ENCODE results near the gene LBHD1. TPM values are rescaled to one million over a fixed set of nuclear protein-coding genes. Genes with fewer than 3 reads are reported as not detected.

LBHD1 gene
- total and polyA plus RNA-seq, 2 donors (not counting 3 experiments of a cell fraction or from before 2014, with no cell fraction given): 3.8 to 7.5 TPM

- CTCF ChIA-PET: interaction anchor here (1.1 to 1.4 kb wide), 2 partner anchors 28 to 43 kb away, joined by 3 to 6 read pairs; partner anchors contain the start of genes C11orf98 and CSKMT
- H3K4me1 ChIP-seq (ENCODE audit: control insufficient read depth, extremely low read depth, insufficient read depth, low read length): peaks cover 25% of the 10 kb centered on the region
These were observed 36.3 kb upstream of the LBHD1 start for GRCh38 chr11:62708392-62708791.

More at GRCh38 chr11:62708392-62708791, 36.3 kb upstream of the LBHD1 start:
- Histone ChIP-seq H3K79me2 (ENCODE audit: control insufficient read depth, insufficient read depth, low read length) (no peaks in the 10 kb centered on the region), H3K4me3 (replicated peaks in 1 of 3; ENCODE audit: insufficient read depth in 1 of 3, low read depth in 1 of 3, low read length in 3 of 3) (no peak overlapping the region), H4K20me1 (replicated peaks; ENCODE audit: control insufficient read depth, extremely low read depth, insufficient read depth, low read length) (no peaks in the 10 kb centered on the region), H3K9me1 (replicated peaks; ENCODE audit: control insufficient read depth, extremely low read depth, insufficient read depth, low read length) (no peaks in the 10 kb centered on the region), H3K27ac (ENCODE audit: insufficient read depth, low read depth, low read length) (no peak overlapping the region), H3K36me3 (ENCODE audit: control insufficient read depth in 2 of 2, extremely low read depth in 1 of 2, insufficient read depth in 2 of 2, low read length in 2 of 2) (peaks cover 4 to 13% of the 10 kb centered on the region in 2 experiments), H2AFZ (ENCODE audit: low read depth, low read length) (no peak overlapping the region), H3K4me2 (ENCODE audit: insufficient read depth, low read length) (peak overlapping the region; percentile 85), H3K27me3 (ENCODE audit: control insufficient read depth in 2 of 2, insufficient read depth in 2 of 2, low read length in 2 of 2) (no peaks in the 10 kb centered on the region), H3K9me3 (replicated peaks; ENCODE audit: control insufficient read depth, insufficient read depth, low read length) (no peaks in the 10 kb centered on the region), H3K9ac (replicated peaks; ENCODE audit: extremely low read depth, insufficient read depth, low read length) (no peak overlapping the region)
- no peak for TF ChIP-seq GATA2 (IDR thresholded peaks at IDR 0.05; ENCODE audit: insufficient read depth, insufficient read length, low read depth, low read length)
- TF ChIP-seq POLR2AphosphoS5 (IDR thresholded peaks at IDR 0.05; ENCODE audit: insufficient read depth, low read depth, low read length): no peak
- TF ChIP-seq EZH2 (IDR thresholded peaks at IDR 0.05; ENCODE audit: borderline replicate concordance, low read depth, low read length, severe bottlenecking): no peak
- no peak for TF ChIP-seq MAX (IDR thresholded peaks at IDR 0.05; ENCODE audit: insufficient read depth, insufficient read length)
- TF ChIP-seq JUN (IDR thresholded peaks at IDR 0.05; ENCODE audit: borderline replicate concordance, insufficient read depth, insufficient read length, low read depth): no peak
- no peak for TF ChIP-seq POLR2A (IDR thresholded peaks at IDR 0.05; ENCODE audit: low read depth, low read length)
- no peak for TF ChIP-seq MYC (IDR thresholded peaks at IDR 0.05; ENCODE audit: low read depth, low read length)
- TF ChIP-seq FOS (IDR thresholded peaks at IDR 0.05; ENCODE audit: borderline replicate concordance, insufficient read depth, low read length): no peak
- TF ChIP-seq CTCF (IDR thresholded peaks at IDR 0.05; ENCODE audit: extremely low read depth in 1 of 2, insufficient read depth in 1 of 2, low read depth in 1 of 2, low read length in 2 of 2): no peak
- DNase-seq (ENCODE audit: low read depth, low spot score) (no peak), FAIRE-seq (no peak)
- POLR2A ChIA-PET: interaction anchor here (1.4 to 2.8 kb wide), 2 partner anchors 19 to 43 kb away, joined by 5 to 8 read pairs; partner anchors contain the start of genes C11orf98, CSKMT and HNRNPUL2
- dilution Hi-C loops (cut with MboI; ENCODE audit: extremely low pct_ligation_motif_present, low sequenced_read_pairs) (no loop called here), intact Hi-C loops (cut with micrococcal nuclease) (loop anchor here (5.0 kb wide), 2 partner anchors 41 to 56 kb away; partner anchors contain the start of genes C11orf98, CSKMT and INTS5)
- BruUV-seq (replicated peaks): no TSS peak
